ENCODE measurements around the gene ONECUT3.
"Not testable (repeated sequence)": the region's sequence is repeated elsewhere in the genome, so short reads cannot be mapped to it uniquely, and the experiment has no call there.

The ONECUT3 gene

DNA sequence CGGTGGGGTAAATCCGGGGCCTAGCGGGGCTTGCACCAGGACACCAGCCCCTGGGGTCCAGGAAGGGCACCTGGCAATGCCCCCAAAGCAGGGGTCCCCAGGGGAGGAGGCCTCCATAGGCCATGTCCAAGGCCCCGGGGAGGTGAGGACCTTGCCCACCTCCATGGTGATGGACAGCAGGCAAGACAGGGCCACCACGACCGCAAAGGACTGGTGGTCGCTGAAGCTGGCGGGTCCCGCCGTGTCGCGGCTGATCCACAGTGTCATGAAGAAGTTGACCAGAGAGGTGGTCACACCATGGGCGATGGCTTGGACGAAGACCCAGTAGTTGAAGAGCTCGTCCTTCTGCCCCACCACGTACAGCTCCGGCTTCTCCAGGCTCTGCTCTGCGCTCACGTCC, 32.0 kb downstream of the ONECUT3 start:
- TF ChIP-seq PAX5 (IDR thresholded peaks at IDR 0.05; ENCODE audit: insufficient read depth, low read length, severe bottlenecking) (no peak), SPI1 (IDR thresholded peaks at IDR 0.05; ENCODE audit: low read depth, low read length) (no peak)
- no peak for FAIRE-seq
- DNase-seq (ENCODE audit: insufficient read length, low spot score), result no peak

DNA sequence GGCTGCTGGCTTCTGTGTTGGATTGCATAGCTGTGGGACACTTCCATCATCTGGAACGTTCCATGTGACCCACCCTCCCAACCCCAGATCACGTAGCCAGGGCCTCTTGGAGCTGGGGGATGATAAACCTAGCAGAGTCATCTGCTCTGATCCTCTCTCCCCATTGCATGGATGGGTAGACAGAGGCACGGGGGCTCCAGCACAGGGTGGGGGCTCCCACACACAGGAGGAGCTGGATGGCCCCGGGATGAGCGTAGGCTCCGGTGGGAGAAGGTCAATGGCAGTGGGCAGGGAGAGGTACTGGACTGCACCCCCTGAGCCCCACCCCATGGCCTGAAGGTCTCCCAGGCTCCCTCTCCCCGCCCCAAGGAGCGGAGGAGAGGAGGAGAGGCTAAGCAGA, 33.4 kb downstream of the ONECUT3 start:
- DNase-seq (ENCODE audit: insufficient read length, low spot score) (no peak), FAIRE-seq (no peak)
- TF ChIP-seq POLR2A (IDR thresholded peaks at IDR 0.05; ENCODE audit: low read depth, low read length) (no peak), PAX5 (IDR thresholded peaks at IDR 0.05; ENCODE audit: insufficient read depth, low read length, severe bottlenecking) (no peak), POU2F2 (IDR thresholded peaks at IDR 0.05; ENCODE audit: low read depth, low read length) (no peak), TAF1 (IDR thresholded peaks at IDR 0.05; ENCODE audit: low read depth, low read length) (no peak), POLR2AphosphoS5 (IDR thresholded peaks at IDR 0.05; ENCODE audit: low read depth, low read length) (no peak), SPI1 (IDR thresholded peaks at IDR 0.05; ENCODE audit: low read depth, low read length) (no peak)

DNA sequence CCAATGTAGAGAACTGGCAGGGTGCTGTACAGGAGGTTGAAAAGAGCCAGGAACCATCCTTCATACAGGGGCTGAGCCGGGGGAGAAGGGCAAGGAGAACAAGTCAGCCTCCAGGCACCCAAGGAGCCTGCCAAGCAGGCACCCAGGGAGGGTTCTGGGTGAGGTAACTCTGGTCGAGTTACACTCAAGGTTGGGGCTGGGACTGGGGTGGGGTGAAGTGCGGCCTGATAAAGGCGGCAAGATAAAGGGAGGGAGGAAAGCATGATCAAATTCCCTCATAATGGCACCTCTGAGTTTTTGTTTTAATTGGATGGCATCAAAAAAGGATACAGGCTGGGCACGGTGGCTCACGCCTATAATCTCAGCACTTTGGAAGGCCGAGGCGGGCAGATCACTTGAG, 33.8 kb downstream of the ONECUT3 start:
- FAIRE-seq (no peak), DNase-seq (ENCODE audit: insufficient read length, low spot score) (no peak)
- TF ChIP-seq POLR2A (IDR thresholded peaks at IDR 0.05; ENCODE audit: low read depth, low read length) (no peak), POU2F2 (IDR thresholded peaks at IDR 0.05; ENCODE audit: low read depth, low read length) (no peak), SPI1 (IDR thresholded peaks at IDR 0.05; ENCODE audit: low read depth, low read length) (no peak), PAX5 (IDR thresholded peaks at IDR 0.05; ENCODE audit: insufficient read depth, low read length, severe bottlenecking) (no peak), TAF1 (IDR thresholded peaks at IDR 0.05; ENCODE audit: low read depth, low read length) (no peak), POLR2AphosphoS5 (IDR thresholded peaks at IDR 0.05; ENCODE audit: low read depth, low read length) (no peak)

DNA sequence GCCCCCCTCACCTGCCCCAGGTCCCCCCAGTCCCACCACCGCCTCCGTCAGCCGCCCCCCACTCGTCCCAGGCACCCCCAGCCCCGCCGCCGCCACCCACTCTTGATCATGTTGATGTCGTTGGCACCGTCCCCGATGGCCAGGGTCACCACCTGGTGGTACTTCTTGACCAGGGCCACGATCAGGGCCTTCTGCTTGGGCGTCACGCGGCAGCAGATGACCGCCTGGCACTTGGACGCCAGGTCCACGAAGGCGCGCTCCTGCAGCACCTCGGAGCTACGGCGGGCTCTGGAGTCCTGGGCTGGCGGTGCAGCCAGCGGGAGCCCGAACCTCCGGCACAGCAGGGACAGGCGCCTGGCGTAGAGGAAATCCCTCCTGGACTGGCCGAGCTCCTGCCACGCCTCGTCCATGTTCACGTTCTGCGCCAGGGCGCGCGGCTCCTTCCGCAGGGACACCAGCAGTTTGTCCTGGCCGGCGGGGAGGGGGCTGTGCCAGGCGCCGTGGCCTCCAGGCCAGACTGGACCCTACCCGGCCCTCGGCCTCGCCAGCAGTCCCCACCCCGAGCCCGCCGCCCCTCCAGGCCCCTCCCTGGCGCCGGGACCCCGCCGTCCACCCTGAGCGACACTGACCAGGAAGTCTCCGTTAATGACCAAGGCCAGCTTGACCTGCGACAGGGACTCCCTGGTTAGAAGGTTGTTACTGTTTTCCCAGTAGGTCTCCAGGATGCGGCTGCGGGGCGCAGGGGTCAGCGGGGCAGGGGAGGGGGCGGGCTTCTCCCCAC, 36.1 kb downstream of the ONECUT3 start:
- FAIRE-seq (no peak), DNase-seq (ENCODE audit: insufficient read length, low spot score) (no peak)
- TF ChIP-seq PAX5 (IDR thresholded peaks at IDR 0.05; ENCODE audit: insufficient read depth, low read length, severe bottlenecking) (no peak), TAF1 (IDR thresholded peaks at IDR 0.05; ENCODE audit: low read depth, low read length) (no peak), POLR2A (IDR thresholded peaks at IDR 0.05; ENCODE audit: low read depth, low read length) (no peak), POU2F2 (IDR thresholded peaks at IDR 0.05; ENCODE audit: low read depth, low read length) (no peak), SPI1 (IDR thresholded peaks at IDR 0.05; ENCODE audit: low read depth, low read length) (no peak), POLR2AphosphoS5 (IDR thresholded peaks at IDR 0.05; ENCODE audit: low read depth, low read length) (no peak)

DNA sequence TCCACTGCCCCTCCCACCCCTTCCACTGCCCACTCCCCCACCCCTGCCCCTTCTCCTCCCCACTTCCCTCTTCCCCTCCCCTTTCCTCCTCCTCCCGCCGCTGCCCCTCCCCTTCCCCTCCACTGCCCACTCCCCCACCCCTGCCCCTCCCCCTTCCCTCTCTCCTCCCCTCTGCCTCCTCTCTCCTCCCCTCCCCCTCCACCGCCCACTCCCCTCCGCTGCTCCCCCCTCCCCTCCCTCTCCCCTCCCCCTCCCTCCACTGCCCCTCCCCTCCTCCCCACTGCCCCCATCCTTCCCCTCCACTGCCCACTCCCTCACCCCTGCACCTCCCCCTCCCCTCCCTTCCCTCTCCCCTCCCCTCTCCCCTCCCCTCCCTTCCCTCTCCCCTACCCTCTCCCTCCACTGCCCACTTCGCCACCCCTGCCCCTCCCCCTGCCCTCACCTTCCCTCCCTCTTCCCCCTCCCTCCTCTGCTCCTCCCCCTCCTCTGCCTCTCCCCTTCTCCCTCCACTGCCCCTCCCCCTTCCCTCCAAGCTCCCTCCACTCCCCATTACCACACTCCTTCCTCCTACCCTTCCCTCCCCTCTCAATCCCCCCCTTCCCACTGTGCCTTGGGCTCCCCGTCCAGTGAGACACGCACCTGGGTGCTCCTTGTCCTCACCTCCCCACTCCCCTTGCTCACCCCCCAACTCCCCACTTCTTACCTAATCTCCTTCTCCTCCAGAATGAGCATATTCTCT, 36.9 kb downstream of the ONECUT3 start:
- DNase-seq (ENCODE audit: insufficient read length, low spot score) (no peak), FAIRE-seq (no peak)
- TF ChIP-seq SPI1 (IDR thresholded peaks at IDR 0.05; ENCODE audit: low read depth, low read length), result no peak
- no peak for TF ChIP-seq PAX5 (IDR thresholded peaks at IDR 0.05; ENCODE audit: insufficient read depth, low read length, severe bottlenecking)

DNA sequence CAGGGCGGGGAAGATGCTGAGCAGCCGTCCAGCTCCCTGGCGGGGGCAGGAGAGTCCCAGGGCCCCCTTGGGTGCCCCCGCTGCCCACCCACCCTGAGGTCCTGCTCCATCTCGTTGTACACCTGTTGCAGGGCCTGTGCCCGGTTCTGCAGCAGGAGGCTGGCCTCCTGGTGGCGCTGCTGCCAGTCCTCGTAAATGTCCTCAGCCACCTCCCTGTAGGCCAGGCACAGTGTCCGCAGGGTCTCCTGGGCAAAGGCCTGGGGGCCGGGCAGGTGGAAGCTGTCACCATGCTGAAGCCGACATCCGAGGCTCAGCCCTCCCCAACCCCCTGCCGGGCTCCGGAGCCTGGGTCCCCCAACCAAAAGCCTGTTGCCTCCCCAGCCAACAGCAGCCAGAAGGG, 38.6 kb downstream of the ONECUT3 start:
- DNase-seq (ENCODE audit: insufficient read length, low spot score), result no peak
- no peak for FAIRE-seq
- no peak for TF ChIP-seq SPI1 (IDR thresholded peaks at IDR 0.05; ENCODE audit: low read depth, low read length)

DNA sequence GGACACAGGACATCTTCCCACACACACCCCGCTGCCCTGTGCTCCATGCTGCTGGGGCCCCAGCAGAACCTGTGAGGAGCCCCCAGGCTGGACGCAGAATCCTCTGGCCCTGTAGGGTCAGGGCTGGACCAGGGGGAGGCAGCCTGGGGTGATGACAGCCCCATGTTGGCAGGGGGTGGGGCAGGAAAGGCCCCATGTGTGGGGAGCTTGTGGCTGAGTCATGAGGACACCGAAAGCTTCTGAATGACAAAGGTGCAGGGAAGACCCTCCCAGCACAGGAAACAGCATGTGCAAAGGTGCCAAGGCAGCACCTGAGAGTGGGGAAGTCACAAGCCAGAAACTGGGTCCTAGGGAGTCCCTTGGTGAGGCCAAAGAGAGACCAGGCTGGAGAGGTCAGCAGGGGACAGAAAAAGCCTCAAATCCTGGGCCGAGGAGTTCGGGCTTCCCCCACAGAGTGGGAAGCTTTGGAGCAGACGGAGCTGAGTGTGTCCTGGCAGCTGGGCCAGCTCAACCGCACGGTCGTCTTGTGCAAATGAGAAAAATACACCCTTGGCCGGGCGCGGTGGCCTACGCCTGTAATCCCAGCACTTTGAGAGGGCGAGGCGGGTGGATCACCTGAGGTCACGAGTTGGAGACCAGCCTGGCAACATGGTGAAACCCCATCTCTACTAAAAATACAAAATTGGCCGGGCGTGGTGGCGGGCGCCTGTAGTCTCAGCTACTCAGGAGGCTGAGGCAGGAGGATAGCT, 41.3 kb downstream of the ONECUT3 start:
- no peak for DNase-seq (ENCODE audit: insufficient read length, low spot score)
- TF ChIP-seq TAF1 (IDR thresholded peaks at IDR 0.05; ENCODE audit: low read depth, low read length) (no peak), SPI1 (IDR thresholded peaks at IDR 0.05; ENCODE audit: low read depth, low read length) (no peak), POLR2A (IDR thresholded peaks at IDR 0.05; ENCODE audit: low read depth, low read length) (no peak), POLR2AphosphoS5 (IDR thresholded peaks at IDR 0.05; ENCODE audit: low read depth, low read length) (no peak), PAX5 (IDR thresholded peaks at IDR 0.05; ENCODE audit: insufficient read depth, low read length, severe bottlenecking) (no peak), POU2F2 (IDR thresholded peaks at IDR 0.05; ENCODE audit: low read depth, low read length) (no peak)
- FAIRE-seq, result no peak

DNA sequence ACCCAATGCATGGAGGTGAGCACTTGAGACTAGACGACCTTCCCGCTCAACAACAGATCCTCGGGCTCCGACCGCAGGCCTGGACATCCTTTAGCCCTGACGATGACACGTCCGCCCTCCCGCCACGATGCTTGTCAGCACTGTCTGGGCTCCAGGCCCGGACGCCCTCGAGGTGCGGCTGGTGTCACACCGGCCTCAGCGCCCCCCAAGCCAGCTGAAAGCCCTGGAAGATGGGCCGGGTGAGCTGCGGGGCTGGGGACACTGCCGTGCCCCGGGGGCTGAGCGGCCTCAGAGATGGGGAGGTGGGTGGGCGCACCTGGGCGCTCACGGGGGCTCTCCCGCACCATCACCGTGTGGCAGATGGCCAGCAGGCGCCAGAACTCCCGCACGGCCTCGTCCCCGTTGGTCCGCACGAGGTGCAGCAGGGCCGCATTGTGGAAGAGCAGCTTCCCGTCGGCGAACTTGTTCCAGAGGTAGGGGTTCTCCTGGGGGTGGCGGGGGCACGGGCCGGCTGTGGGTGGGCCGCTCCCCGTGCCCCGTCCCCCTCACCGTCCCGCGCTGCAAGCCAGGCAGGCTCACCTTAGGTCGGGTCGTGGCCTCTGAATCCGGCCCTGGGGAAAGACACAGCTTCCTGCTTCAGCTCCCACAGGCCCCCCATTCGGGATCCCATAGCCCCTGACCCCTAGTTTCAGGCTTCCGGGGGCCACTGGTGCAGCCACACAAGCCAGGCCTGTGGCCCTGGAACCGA, 43.3 kb downstream of the ONECUT3 start:
- no peak for TF ChIP-seq POLR2A (IDR thresholded peaks at IDR 0.05; ENCODE audit: low read depth, low read length)
- TF ChIP-seq POLR2AphosphoS5 (IDR thresholded peaks at IDR 0.05; ENCODE audit: low read depth, low read length), result no peak
- TF ChIP-seq SPI1 (IDR thresholded peaks at IDR 0.05; ENCODE audit: low read depth, low read length), result no peak
- no peak for TF ChIP-seq POU2F2 (IDR thresholded peaks at IDR 0.05; ENCODE audit: low read depth, low read length)
- no peak for TF ChIP-seq PAX5 (IDR thresholded peaks at IDR 0.05; ENCODE audit: insufficient read depth, low read length, severe bottlenecking)
- TF ChIP-seq TAF1 (IDR thresholded peaks at IDR 0.05; ENCODE audit: low read depth, low read length), result no peak
- DNase-seq (ENCODE audit: insufficient read length, low spot score) (no peak), FAIRE-seq (no peak)

DNA sequence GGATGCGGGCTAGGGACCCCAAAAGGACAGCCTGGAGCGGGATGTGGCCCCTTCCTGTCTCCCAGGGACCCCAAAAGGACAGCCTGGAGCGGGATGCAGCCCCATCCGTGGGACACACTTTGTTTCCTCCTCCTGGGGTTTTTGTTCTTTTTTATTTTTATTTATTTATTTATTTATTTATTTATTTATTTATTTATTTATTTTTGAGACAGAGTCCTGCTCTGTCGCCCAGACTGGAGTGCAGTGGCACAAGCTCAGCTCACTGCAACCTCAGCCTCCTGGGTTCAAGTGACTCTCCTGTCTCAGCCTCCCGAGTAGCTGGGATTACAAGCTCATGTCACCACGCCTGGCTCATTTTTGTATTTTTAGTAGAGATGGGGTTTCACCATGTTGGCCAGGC, 44.0 kb downstream of the ONECUT3 start:
- not testable (repeated sequence) for DNase-seq (ENCODE audit: insufficient read length, low spot score); FAIRE-seq
